H1 (cell line): ENCODE data around the gene BSG. TPM values are rescaled to one million over a fixed set of nuclear protein-coding genes. Genes with fewer than 3 reads are reported as not detected.

Experiments used
- ATF3 ChIP-seq: IDR thresholded peaks from 2 replicates; pipeline ENCODE4 v1.6.1; 2011; ENCODE audit warnings: low read depth, mild to moderate bottlenecking, low read length; ENCODE audit not compliant: insufficient read depth
- BACH1 ChIP-seq: IDR thresholded peaks from 2 replicates; pipeline ENCODE4 v1.6.1; 2012; ENCODE audit warnings: low read length, improper control_type of control experiment
- BRCA1 ChIP-seq: IDR thresholded peaks from 2 replicates; pipeline ENCODE4 v1.6.1; 2012; ENCODE audit warnings: low read depth, low read length, improper control_type of control experiment
- CBX5 ChIP-seq: fragments of 300-800, 300-1000 bp; sonication (generic); IDR thresholded peaks from 2 replicates; pipeline ENCODE4 v1.7.1; 2016; ENCODE audit warnings: antibody characterized with exemption, low read length, low read depth
- CHD7 ChIP-seq: fragments of 300-600 bp; sonication (generic); IDR thresholded peaks from 2 replicates; pipeline ENCODE4 v1.7.1; 2012; ENCODE audit warnings: low read length, moderate library complexity, mild to moderate bottlenecking, inconsistent platforms; ENCODE audit not compliant: insufficient replicate concordance
- EGR1 ChIP-seq: IDR thresholded peaks from 2 replicates; pipeline ENCODE4 v1.6.1; 2011; ENCODE audit warnings: low read depth, low read length, borderline replicate concordance
- SIRT6 ChIP-seq: IDR thresholded peaks from one replicate; pipeline ENCODE4 v1.7.1; 2012; ENCODE audit warnings: low read length, inconsistent platforms
- TBP ChIP-seq: IDR thresholded peaks from 2 replicates; pipeline ENCODE4 v1.6.1; 2011; ENCODE audit warnings: low read depth, low read length, improper control_type of control experiment
- TCF12 ChIP-seq: IDR thresholded peaks from 2 replicates; pipeline ENCODE4 v1.6.1; 2011; ENCODE audit warnings: low read depth, mild to moderate bottlenecking, low read length
- USF2 ChIP-seq: IDR thresholded peaks from 2 replicates; pipeline ENCODE4 v1.6.1; 2011; ENCODE audit warnings: low read length, improper control_type of control experiment
- polyA plus RNA-seq, 7 experiments: library from polyadenylated mRNA; depleted of rRNA in 3 of 7; stranded (reverse) in 5 of 7; unstranded in 2 of 7; fragments of >200 nt in 5 of 7; fragments of 200-250 nt in 2 of 7; gene quantifications; 1 replicate in 5 of 7; 2 replicates in 1 of 7; 4 replicates in 1 of 7; pipeline versions ENCODE4 v1.2.1 to v1.2.3, GENCODE V29; 2011 to 2013; ENCODE audit warnings: missing spikeins in 2 of 7, mixed read lengths in 2 of 7
- total RNA-seq: library from RNA; stranded (reverse); fragmentation: NEBNext Ultra II Directional; extraction: Animal tissue kit (Norgen Biotek cat#: 25700); gene quantifications from 2 replicates; pipeline ENCODE4 v1.2.1, GENCODE V29; 2021

Gene BSG
- total and polyA plus RNA-seq, 2 of the 8 experiments (the other 6 are each of a cell fraction or from before 2014, with no cell fraction given): 726 to 1,055 TPM

- TF ChIP-seq CHD7 (no peak), CBX5 (no peak), BRCA1 (no peak), SIRT6 (no peak), TBP (no peak), EGR1 (no peak), ATF3 (no peak), TCF12 (no peak), USF2 (no peak), BACH1 (no peak)
- TF ChIP-seq, all 59 proteins: peak for 0
Measured at GRCh38 chr19:610071-610800, 37.8 kb downstream of the BSG start (continued).
